ENCODE data around the gene ANKRD28. TPM values are rescaled to one million over a fixed set of nuclear protein-coding genes. Genes with fewer than 3 reads are reported as not detected.

The ANKRD28 gene
- total RNA-seq, 1 experiment from 2014 or later: 47.5 TPM

DNA sequence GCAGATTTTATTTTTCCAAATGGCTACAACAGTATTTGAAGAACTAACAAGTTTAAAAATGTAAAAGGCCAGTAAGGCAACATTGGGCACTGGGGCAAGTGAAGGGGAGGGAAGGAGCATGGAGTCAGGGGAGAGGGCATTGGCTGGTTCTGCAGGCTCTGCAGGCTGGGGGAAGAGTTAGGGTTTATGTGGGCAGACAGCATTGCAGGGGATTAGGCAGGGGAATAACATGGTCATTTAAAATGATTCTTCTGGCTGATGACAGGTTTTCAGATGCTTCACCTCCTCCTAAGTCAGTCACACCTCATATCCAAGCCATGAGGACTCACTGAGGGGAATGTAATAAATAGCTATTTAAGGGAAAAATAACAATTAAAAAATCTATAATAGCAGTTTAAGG is 143.7 kb downstream of the ANKRD28 start:
- BruUV-seq (replicated peaks): no TSS peak
- RAD21 ChIA-PET (ENCODE audit: low non-redundant PET in 1 of 2, low total read pairs in 2 of 2, uncharacterized antibody in 2 of 2, unreplicated experiment in 2 of 2): no interaction called here
- no peak for DNase-seq (ENCODE audit: low read depth, low spot score)
- Histone ChIP-seq H3K79me2 (ENCODE audit: insufficient read depth, low read length) (no peaks in the 10 kb centered on the region), H3K4me3 (replicated peaks in 1 of 2; ENCODE audit: low read depth in 1 of 2, low read length in 2 of 2) (no peak overlapping the region), H3K27me3 (ENCODE audit: insufficient read depth, low read length) (no peaks in the 10 kb centered on the region), H2AFZ (ENCODE audit: low read depth, low read length, poor library complexity, severe bottlenecking) (no peak overlapping the region), H4K20me1 (ENCODE audit: insufficient read depth) (no peaks in the 10 kb centered on the region), H3K9ac (ENCODE audit: low read length) (no peak overlapping the region), H3K4me1 (ENCODE audit: control insufficient read depth in 1 of 2, insufficient read depth in 2 of 2, low read length in 2 of 2) (no peaks in the 10 kb centered on the region), H3K36me3 (ENCODE audit: control insufficient read depth in 1 of 2, insufficient read depth in 2 of 2, low read length in 2 of 2) (no peaks in the 10 kb centered on the region), H3K9me2 (ENCODE audit: insufficient read depth) (no peaks in the 10 kb centered on the region), H3K9me3 (ENCODE audit: control insufficient read depth in 1 of 2, insufficient read depth in 1 of 2, low read depth in 1 of 2, low read length in 2 of 2) (peaks cover 3 to 4% of the 10 kb centered on the region in 2 experiments; a peak in 1 of 4 replicates), H3K4me2 (ENCODE audit: low read length) (no peak overlapping the region), H3K27ac (ENCODE audit: low read depth, low read length) (no peak overlapping the region)
- intact Hi-C loops (cut with micrococcal nuclease): no loop called here
- CTCF ChIA-PET: no interaction called here
- POLR2A ChIA-PET: no interaction called here
- ATAC-seq: no peak
- TF ChIP-seq CTCF (IDR thresholded peaks at IDR 0.05 in 2 of 3, conservative IDR thresholded peaks at IDR 0.05 in 1 of 3; ENCODE audit: borderline replicate concordance in 1 of 3, insufficient read depth in 1 of 3, low read depth in 2 of 3, low read length in 2 of 3) (no peak), EZH2phosphoT487 (IDR thresholded peaks at IDR 0.05; ENCODE audit: borderline replicate concordance) (no peak), ELF1 (IDR thresholded peaks at IDR 0.05; ENCODE audit: borderline replicate concordance, low read depth) (no peak), ZFX (IDR thresholded peaks at IDR 0.05) (no peak), JUND (IDR thresholded peaks at IDR 0.05) (no peak), FOSL1 (IDR thresholded peaks at IDR 0.05; ENCODE audit: low read depth) (no peak), SIN3A (IDR thresholded peaks at IDR 0.05; ENCODE audit: low read depth) (no peak), ZNF274 (IDR thresholded peaks at IDR 0.05; ENCODE audit: low read depth, low read length) (no peak), CBX3 (IDR thresholded peaks at IDR 0.05; ENCODE audit: low read depth) (no peak), SP1 (IDR thresholded peaks at IDR 0.05; ENCODE audit: low read depth) (no peak), REST (IDR thresholded peaks at IDR 0.05; ENCODE audit: low read depth) (no peak), POLR2A (IDR thresholded peaks at IDR 0.05; ENCODE audit: borderline replicate concordance, extremely low read depth, insufficient read depth, insufficient read length) (no peak), YY1 (IDR thresholded peaks at IDR 0.05; ENCODE audit: extremely low read depth, insufficient replicate concordance, low read depth, low read length) (no peak), TCF7L2 (IDR thresholded peaks at IDR 0.05; ENCODE audit: borderline replicate concordance, extremely low read depth, insufficient read depth, insufficient read length) (no peak), ATF3 (IDR thresholded peaks at IDR 0.05) (no peak), SRF (IDR thresholded peaks at IDR 0.05; ENCODE audit: low read depth) (no peak), EGR1 (IDR thresholded peaks at IDR 0.05; ENCODE audit: low read depth) (no peak)
- TF ChIP-seq, protein P1, sequence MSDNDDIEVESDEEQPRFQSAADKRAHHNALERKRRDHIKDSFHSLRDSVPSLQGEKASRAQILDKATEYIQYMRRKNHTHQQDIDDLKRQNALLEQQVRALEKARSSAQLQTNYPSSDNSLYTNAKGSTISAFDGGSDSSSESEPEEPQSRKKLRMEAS (IDR thresholded peaks at IDR 0.05): no peak
- TF ChIP-seq, protein P2, sequence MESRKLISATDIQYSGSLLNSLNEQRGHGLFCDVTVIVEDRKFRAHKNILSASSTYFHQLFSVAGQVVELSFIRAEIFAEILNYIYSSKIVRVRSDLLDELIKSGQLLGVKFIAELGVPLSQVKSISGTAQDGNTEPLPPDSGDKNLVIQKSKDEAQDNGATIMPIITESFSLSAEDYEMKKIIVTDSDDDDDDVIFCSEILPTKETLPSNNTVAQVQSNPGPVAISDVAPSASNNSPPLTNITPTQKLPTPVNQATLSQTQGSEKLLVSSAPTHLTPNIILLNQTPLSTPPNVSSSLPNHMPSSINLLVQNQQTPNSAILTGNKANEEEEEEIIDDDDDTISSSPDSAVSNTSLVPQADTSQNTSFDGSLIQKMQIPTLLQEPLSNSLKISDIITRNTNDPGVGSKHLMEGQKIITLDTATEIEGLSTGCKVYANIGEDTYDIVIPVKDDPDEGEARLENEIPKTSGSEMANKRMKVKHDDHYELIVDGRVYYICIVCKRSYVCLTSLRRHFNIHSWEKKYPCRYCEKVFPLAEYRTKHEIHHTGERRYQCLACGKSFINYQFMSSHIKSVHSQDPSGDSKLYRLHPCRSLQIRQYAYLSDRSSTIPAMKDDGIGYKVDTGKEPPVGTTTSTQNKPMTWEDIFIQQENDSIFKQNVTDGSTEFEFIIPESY (IDR thresholded peaks at IDR 0.05; ENCODE audit: extremely low read depth, insufficient replicate concordance, low read length): no peak
